Iris pigment epithelial cell (primary cell): ENCODE data around the gene NREP.
A peak's percentile ranks its signal among the peaks of the same experiment; 100 is the strongest.

Experiments
- DNase-seq: peaks from one replicate; pipeline ENCODE4 v3.0.0-alpha.2; 2011; ENCODE audit warnings: low read depth

Gene NREP

DNA sequence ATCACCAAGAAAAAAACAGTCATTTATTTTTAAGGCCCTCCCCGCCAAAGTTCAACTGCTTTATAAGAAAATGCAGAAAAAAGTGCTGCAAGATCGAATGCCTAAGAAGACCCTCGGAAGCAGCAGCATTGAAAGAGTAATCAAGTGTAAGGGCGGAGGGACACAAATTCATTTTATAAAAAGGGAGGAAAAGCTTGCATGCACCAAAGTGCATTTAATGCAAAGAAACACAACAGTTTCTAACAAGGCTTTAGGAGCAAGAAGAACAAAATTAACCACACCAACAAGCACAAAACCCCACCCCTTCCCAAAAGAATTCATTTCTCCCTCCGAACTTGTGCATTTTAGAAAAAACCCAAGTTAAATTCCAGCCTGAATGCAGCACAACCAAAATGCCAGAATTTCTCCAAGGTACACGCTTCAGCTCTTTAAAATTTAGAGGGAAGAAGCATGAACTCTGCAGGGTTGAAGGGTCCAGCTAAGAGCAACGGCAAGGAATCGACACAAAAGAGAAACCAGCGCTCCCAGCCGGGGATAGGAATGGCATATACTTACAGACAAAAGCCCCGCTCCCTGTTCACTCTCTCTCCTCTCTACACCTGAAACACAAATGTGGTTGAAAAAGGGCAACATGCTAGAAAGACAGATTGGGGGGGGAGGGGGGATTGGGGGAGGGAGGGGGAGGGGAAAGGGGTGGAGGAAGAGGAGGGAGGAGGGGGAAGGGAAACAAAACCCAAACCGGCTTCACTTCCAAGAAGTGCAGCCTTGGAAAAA is at the start of gene NREP:
TSS of gene NREP (minus strand) at position 614 of the 774 bp plus-strand sequence. CDS start 1,422 bp downstream, outside the sequence.
- peak; percentile 51 for DNase-seq

GRCh38 chr5:111806753-111807152 is 49.8 kb upstream of the NREP start:
- DNase-seq: no peak

DNA sequence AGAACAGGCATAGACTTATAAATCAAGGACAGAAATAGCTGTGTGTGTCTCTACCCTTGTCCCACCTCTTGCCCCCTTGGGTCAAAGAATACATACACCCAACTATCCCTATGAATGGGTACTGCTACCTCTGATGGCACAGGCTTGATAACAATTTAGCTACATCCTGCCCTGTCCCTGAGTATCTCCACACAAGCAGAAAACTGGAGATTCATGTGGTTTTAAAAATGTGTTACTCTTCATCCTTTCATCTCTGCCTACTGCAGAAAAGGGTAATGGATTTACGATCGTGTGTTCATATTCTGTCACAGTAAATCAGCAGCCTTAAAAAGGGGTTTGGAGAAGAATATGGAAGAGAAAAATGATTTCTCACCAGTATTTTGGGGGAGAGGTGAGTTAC is 49.2 kb upstream of the NREP start:
- DNase-seq: no peak

- DNase-seq: no peak
These were observed 48.1 kb upstream of the NREP start for GRCh38 chr5:111805071-111805470.

GRCh38 chr5:111800351-111800750 is 43.4 kb upstream of the NREP start:
- no peak for DNase-seq

DNA sequence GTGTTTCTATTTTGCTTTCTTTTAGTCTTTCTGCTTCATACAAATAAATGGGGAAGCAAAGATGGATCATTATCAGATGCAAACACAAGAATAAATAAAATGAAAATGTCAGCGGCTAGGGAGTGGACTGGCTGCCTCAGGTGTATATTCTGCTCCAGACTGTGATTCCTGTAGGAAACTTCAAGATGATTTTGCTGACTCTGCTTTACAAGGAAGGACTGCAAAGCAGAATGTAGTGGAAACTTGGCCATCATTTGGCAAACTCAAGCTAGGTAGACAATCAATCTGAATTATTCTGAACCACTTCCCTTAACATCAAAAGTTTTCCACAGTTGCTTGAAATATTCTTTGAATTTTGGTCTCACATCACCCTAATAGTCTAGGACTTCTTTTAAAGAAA is 38.1 kb upstream of the NREP start:
- DNase-seq: no peak

DNA sequence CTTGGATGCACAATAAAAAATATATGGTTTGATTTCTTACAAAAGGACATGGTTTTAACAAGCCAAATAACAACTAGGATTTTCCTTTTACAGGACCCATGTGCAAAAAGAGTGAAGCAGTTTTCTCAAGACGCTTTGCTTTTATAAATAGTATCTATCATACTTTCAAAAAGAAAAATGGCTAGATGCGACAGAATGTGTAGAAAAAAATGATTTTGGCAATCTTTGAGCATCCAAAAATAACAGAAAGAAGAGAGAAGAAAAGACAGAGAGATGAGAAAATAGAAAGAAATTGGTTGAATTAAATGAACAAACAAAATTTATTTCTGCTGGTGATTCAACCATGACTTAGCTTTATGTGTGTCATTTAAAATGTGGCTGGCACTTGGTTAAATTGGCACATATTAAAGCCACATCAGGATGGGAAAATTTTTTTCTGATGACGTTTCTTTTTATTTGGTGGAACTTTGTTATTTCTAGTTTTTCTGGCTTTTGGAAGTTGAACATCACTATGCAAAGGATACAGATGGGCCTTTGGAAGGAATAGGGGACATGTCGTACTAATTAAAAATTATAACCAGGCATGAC is 35.6 kb upstream of the NREP start:
- no peak for DNase-seq

DNA sequence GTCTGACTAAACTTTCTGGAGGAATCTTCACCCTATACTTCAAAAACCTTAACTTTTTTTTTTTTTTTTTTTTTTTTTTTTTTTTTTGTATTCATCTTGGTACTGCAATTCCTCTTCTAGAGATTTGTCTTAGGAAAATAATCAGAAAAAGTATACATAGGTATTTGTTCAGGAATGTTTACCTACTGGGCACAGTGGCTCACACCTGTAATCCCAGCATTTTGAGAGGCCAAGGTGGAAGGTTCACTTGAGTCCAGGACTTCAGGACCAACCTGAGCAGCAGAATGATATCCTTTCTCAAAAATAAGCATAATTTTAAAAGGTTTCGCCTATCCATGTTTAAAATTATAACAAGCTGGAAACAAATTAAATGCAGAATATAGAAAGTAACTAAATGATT is 33.3 kb upstream of the NREP start:
- DNase-seq: no peak

GRCh38 chr5:111787006-111787405 is 30.0 kb upstream of the NREP start:
- DNase-seq: no peak

GRCh38 chr5:111784491-111785181 is 27.6 kb upstream of the NREP start:
- DNase-seq: no peak

GRCh38 chr5:111783537-111783936 is 26.5 kb upstream of the NREP start:
- no peak for DNase-seq

DNA sequence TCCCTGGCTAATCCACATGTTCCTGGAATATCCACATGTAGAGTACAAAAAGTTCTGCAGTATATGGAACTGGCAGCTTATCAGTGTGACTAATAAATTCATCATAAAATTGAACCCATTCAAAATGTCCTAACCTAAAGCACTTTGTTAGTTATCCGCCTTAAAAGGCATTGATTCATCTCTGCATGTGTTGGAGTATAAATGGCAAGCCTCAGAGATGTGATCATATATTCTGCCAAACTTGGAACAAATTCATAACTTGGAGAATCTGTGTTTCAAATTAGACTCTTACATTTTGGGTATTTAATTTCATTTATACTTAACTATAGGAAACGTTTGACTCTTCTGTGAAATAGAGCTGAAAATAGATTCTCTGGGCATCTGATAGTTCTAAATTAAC is 25.2 kb upstream of the NREP start:
- no peak for DNase-seq

- peak; percentile 49 for DNase-seq
These were observed 24.2 kb upstream of the NREP start for GRCh38 chr5:111781200-111781599.

DNA sequence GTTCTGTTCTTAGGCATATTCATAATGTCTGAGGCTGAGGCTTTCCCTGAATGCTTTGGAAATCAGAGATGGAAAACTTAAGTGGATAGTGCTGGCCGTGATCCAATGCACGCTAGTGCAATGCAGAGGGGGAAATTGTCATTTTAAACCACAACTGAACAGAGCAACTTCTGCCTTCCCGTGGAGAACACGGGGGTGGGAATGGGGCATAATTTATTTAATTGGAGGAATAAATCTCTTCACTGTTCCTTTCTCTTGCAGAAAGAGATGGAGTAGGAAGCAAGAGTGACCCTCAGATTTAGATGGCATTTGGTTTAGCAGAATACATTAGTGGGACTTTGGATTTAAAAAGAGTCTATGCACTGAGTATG is 22.9 kb upstream of the NREP start:
- DNase-seq: no peak

DNA sequence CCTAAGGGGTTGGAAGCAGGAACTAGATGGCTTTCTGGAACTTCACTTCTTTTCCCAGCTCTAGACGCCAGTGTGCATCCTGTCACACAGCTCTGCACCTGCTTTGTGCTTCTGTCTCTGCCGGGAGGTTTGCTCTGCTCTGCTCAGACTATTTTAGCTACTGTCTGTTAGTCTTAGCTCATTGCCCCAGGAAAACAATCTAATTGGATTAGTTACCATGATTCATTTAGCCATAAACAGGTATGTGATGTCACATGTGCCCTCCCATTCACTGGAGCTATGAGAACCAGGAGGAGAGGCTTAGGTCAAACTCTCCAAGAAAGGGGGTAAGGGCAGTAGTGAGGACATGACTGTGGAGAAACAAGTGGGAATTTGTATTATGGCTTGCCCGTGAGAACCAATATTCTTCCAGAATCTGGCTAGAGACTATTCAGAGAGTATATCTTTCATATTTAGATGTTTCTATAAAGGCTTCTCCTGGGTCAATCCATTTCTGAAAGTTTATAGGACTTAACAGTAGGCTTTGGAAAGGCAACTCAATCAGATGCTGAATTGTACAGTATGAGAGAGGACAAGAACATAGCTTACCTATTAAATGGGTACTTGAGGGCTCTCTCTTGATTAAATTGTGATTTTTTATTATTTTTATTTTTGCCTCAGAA is 22.4 kb upstream of the NREP start:
- DNase-seq: no peak

- peak; percentile 25 for DNase-seq
These were observed 20.2 kb upstream of the NREP start for GRCh38 chr5:111776913-111777781.

- DNase-seq: peak; percentile 88
These were observed 18.2 kb upstream of the NREP start for GRCh38 chr5:111775224-111775623.

DNA sequence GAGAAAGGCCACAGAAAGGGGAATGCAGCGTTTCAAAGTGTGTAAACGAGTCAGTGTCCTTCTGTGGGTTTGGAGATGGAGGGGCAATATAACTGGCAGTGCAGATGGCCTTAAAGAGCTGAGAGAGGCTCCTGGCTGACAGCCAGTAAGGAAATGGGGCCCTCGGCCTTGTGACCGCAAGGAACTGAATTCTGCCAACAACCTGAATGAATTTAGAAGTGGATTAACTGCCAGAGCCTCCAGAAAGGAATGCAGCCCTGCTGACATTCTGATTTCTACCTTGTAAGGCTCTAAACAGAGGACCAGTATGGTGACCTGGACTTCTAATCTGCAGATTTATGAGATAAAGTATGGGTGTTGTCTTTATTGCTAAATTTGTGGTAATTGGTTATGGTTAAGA is 17.5 kb upstream of the NREP start:
- DNase-seq: peak; percentile 75

- no peak for DNase-seq
These were observed 15.6 kb upstream of the NREP start for GRCh38 chr5:111772456-111773122.

- no peak for DNase-seq
These were observed 12.5 kb upstream of the NREP start for GRCh38 chr5:111769541-111769940.
